NCI-H446 treated with DMSO at 0.1 percent for 48 hours (cell line): Measurements from ENCODE around the gene GOLGA1.
"Not testable (repeated sequence)": the region's sequence is repeated elsewhere in the genome, so short reads cannot be mapped to it uniquely, and the experiment has no call there.

ENCODE experiments used
- DNase-seq: peaks from one replicate; lab custom pipeline; 2025; lab: John Stamatoyannopoulos, UW

GOLGA1 gene

GRCh38 chr9:124939944-124940343, 939 bp downstream of the GOLGA1 start:
- no peak for DNase-seq

GRCh38 chr9:124934290-124934689, 6.6 kb downstream of the GOLGA1 start:
- DNase-seq: no peak

- no peak for DNase-seq
These were observed 8.6 kb downstream of the GOLGA1 start for GRCh38 chr9:124932333-124932732.

GRCh38 chr9:124929464-124929863, 11.4 kb downstream of the GOLGA1 start:
- DNase-seq: no peak

GRCh38 chr9:124928116-124928515, 12.8 kb downstream of the GOLGA1 start:
- DNase-seq: no peak

GRCh38 chr9:124920394-124920793, 20.5 kb downstream of the GOLGA1 start:
- DNase-seq: not testable (repeated sequence)

GRCh38 chr9:124914753-124915405, 26.0 kb downstream of the GOLGA1 start:
- DNase-seq: no peak

- DNase-seq: no peak
These were observed 27.5 kb downstream of the GOLGA1 start for GRCh38 chr9:124913378-124913777.

GRCh38 chr9:124911766-124912165, 29.1 kb downstream of the GOLGA1 start:
- DNase-seq: no peak

GRCh38 chr9:124908098-124908497, 32.8 kb downstream of the GOLGA1 start:
- no peak for DNase-seq

GRCh38 chr9:124906966-124907365, 33.9 kb downstream of the GOLGA1 start:
- DNase-seq: no peak

- DNase-seq: no peak
These were observed 41.0 kb downstream of the GOLGA1 start for GRCh38 chr9:124899845-124900244.

GRCh38 chr9:124897570-124898460, 43.1 kb downstream of the GOLGA1 start:
- no peak for DNase-seq

- no peak for DNase-seq
These were observed 46.1 kb downstream of the GOLGA1 start for GRCh38 chr9:124894741-124895170.

GRCh38 chr9:124894035-124894740, 46.7 kb downstream of the GOLGA1 start:
- no peak for DNase-seq

GRCh38 chr9:124890179-124890578, 50.7 kb downstream of the GOLGA1 start:
- no peak for DNase-seq

- no peak for DNase-seq
These were observed 51.9 kb downstream of the GOLGA1 start for GRCh38 chr9:124889006-124889405.

GRCh38 chr9:124887832-124888231, 53.1 kb downstream of the GOLGA1 start:
- no peak for DNase-seq

- DNase-seq: no peak
These were observed 53.9 kb downstream of the GOLGA1 start for GRCh38 chr9:124886866-124887492.

- DNase-seq: no peak
These were observed 54.4 kb downstream of the GOLGA1 start for GRCh38 chr9:124886461-124886860.

- DNase-seq: no peak
These were observed 55.3 kb downstream of the GOLGA1 start for GRCh38 chr9:124885551-124885950.

GRCh38 chr9:124884376-124884775, 56.5 kb downstream of the GOLGA1 start:
- DNase-seq: no peak
